H9 (cell line): ENCODE results near the gene TACC2. TPM values are rescaled to one million over a fixed set of nuclear protein-coding genes. Genes with fewer than 3 reads are reported as not detected.

Experiments
- DNase-seq: peaks from one replicate; pipeline ENCODE4 v3.0.0-alpha.2; 2017
- H2AFZ ChIP-seq: one replicate; pipeline ENCODE4 v1.6.1; 2013; ENCODE audit warnings: mild to moderate bottlenecking, low read length, control low read depth, moderate library complexity
- H2AK5ac ChIP-seq: 2 replicates; pipeline ENCODE4 v1.6.1; 2013; ENCODE audit warnings: low read length, control low read depth, mixed read lengths; ENCODE audit not compliant: insufficient read length
- H2BK120ac ChIP-seq: one replicate; pipeline ENCODE4 v1.6.1; 2013; ENCODE audit warnings: low read depth, mild to moderate bottlenecking, low read length, control low read depth, inconsistent platforms; ENCODE audit not compliant: poor library complexity, severe bottlenecking
- H2BK12ac ChIP-seq: 2 replicates; pipeline ENCODE4 v1.6.1; 2013; ENCODE audit warnings: low read length, control low read depth, mixed read lengths, low read depth; ENCODE audit not compliant: insufficient read length
- H2BK15ac ChIP-seq: 2 replicates; pipeline ENCODE4 v1.6.1; 2013; ENCODE audit warnings: low read depth, low read length, control low read depth
- H2BK20ac ChIP-seq: one replicate; pipeline ENCODE4 v1.6.1; 2013; ENCODE audit warnings: low read depth, mild to moderate bottlenecking, low read length, control low read depth, inconsistent platforms; ENCODE audit not compliant: poor library complexity, severe bottlenecking
- H2BK5ac ChIP-seq: 2 replicates; pipeline ENCODE4 v1.6.1; 2013; ENCODE audit warnings: low read length, control low read depth, mixed read lengths; ENCODE audit not compliant: insufficient read length
- H3K14ac ChIP-seq: 2 replicates; pipeline ENCODE4 v1.6.1; 2013; ENCODE audit warnings: low read length, control low read depth; ENCODE audit not compliant: insufficient read depth
- H3K18ac ChIP-seq: 2 replicates; pipeline ENCODE4 v1.6.1; 2013; ENCODE audit warnings: low read depth, mild to moderate bottlenecking, mixed read lengths, low read length, control low read depth; ENCODE audit not compliant: insufficient read length
- H3K23ac ChIP-seq: 2 replicates; pipeline ENCODE4 v1.6.1; 2013; ENCODE audit warnings: low read length, control low read depth, mixed read lengths, low read depth; ENCODE audit not compliant: insufficient read length
- H3K23me2 ChIP-seq: 2 replicates; pipeline ENCODE4 v1.6.1; 2013; ENCODE audit warnings: low read depth, mild to moderate bottlenecking, mixed read lengths, low read length, control low read depth; ENCODE audit not compliant: insufficient read length, poor library complexity, severe bottlenecking
- H3K27ac ChIP-seq: 2 replicates; pipeline ENCODE4 v1.5.1; 2013; ENCODE audit warnings: low read length, control low read depth, mixed read lengths, low read depth; ENCODE audit not compliant: insufficient read length
- H3K27me3 ChIP-seq: 2 replicates; pipeline ENCODE4 v1.6.1; 2013; ENCODE audit warnings: low read length, control low read depth, inconsistent platforms; ENCODE audit not compliant: insufficient read depth
- H3K4ac ChIP-seq: 2 replicates; pipeline ENCODE4 v1.6.1; 2013; ENCODE audit warnings: low read depth, mild to moderate bottlenecking, control low read depth, inconsistent platforms, low read length, moderate library complexity
- H3K4me1 ChIP-seq: 2 replicates; pipeline ENCODE4 v1.6.1; 2013; ENCODE audit warnings: low read length, control low read depth, inconsistent platforms; ENCODE audit not compliant: insufficient read depth
- H3K4me2 ChIP-seq: 2 replicates; pipeline ENCODE4 v1.6.1; 2013; ENCODE audit warnings: low read length, control low read depth, mixed read lengths; ENCODE audit not compliant: insufficient read length, insufficient read depth
- H3K56ac ChIP-seq: 2 replicates; pipeline ENCODE4 v1.6.1; 2013; ENCODE audit warnings: low read depth, mild to moderate bottlenecking, mixed read lengths, low read length, control low read depth; ENCODE audit not compliant: insufficient read length
- H3K79me1 ChIP-seq: 2 replicates; pipeline ENCODE4 v1.6.1; 2013; ENCODE audit warnings: low read depth, mild to moderate bottlenecking, moderate library complexity, low read length, control low read depth, inconsistent platforms; ENCODE audit not compliant: insufficient read depth, poor library complexity, severe bottlenecking
- H3K79me2 ChIP-seq: 2 replicates; pipeline ENCODE4 v1.6.1; 2013; ENCODE audit warnings: low read length, control low read depth, inconsistent platforms; ENCODE audit not compliant: insufficient read depth
- H3K9ac ChIP-seq: 2 replicates; pipeline ENCODE4 v1.6.1; 2013; ENCODE audit warnings: low read length, control low read depth, mixed read lengths; ENCODE audit not compliant: insufficient read length; ENCODE audit errors: extremely low read depth
- H3K9me3 ChIP-seq: one replicate; pipeline ENCODE4 v1.6.1; 2013; ENCODE audit warnings: low read depth, low read length, inconsistent platforms; ENCODE audit not compliant: control insufficient read depth
- H3T11ph ChIP-seq: one replicate; pipeline ENCODE4 v1.6.1; 2013; ENCODE audit warnings: mild to moderate bottlenecking, low read length, control low read depth, inconsistent platforms
- H4K20me1 ChIP-seq: one replicate; pipeline ENCODE4 v1.6.1; 2013; ENCODE audit not compliant: control insufficient read depth, insufficient read length, insufficient read depth
- H4K5ac ChIP-seq: 2 replicates; pipeline ENCODE4 v1.6.1; 2013; ENCODE audit warnings: low read depth, mild to moderate bottlenecking, mixed read lengths, low read length, control low read depth; ENCODE audit not compliant: insufficient read length
- H4K8ac ChIP-seq: replicated peaks from 2 replicates; pipeline ENCODE4 v1.6.1; 2013; ENCODE audit warnings: low read length, control low read depth, mixed read lengths, low read depth; ENCODE audit not compliant: insufficient read length
- H4K91ac ChIP-seq: 2 replicates; pipeline ENCODE4 v1.6.1; 2013; ENCODE audit warnings: low read depth, mild to moderate bottlenecking, moderate library complexity, mixed read lengths, low read length, control low read depth; ENCODE audit not compliant: insufficient read length
- H3K27ac Mint-ChIP-seq, 3 experiments: 2 replicates in 2 of 3; 3 replicates in 1 of 3; pipeline ENCODE4 v1.8.0; 2020 to 2021; ENCODE audit warnings: mixed read lengths in 3 of 3, mild to moderate bottlenecking in 1 of 3, moderate library complexity in 1 of 3
- H3K27me3 Mint-ChIP-seq: 2 replicates; pipeline ENCODE4 v1.8.0; 2021; ENCODE audit warnings: low read depth, mild to moderate bottlenecking, moderate library complexity, mixed read lengths
- H3K36me3 Mint-ChIP-seq, 3 experiments: 2 replicates in 2 of 3; 3 replicates in 1 of 3; pipeline ENCODE4 v1.8.0; 2020 to 2021; ENCODE audit warnings: low read depth in 3 of 3, mixed read lengths in 3 of 3; ENCODE audit not compliant: insufficient read depth in 1 of 3
- H3K4me1 Mint-ChIP-seq, 2 experiments: 2 replicates each; pipeline ENCODE4 v1.8.0; 2020; ENCODE audit warnings: mixed read lengths in 2 of 2
- H3K4me3 Mint-ChIP-seq, 2 experiments: 2 replicates in 1 of 2; 3 replicates in 1 of 2; pipeline ENCODE4 v1.8.0; 2020 to 2021; ENCODE audit warnings: mild to moderate bottlenecking in 2 of 2, mixed read lengths in 2 of 2, moderate library complexity in 1 of 2
- H3K9me3 Mint-ChIP-seq, 2 experiments: 2 replicates in 1 of 2; 3 replicates in 1 of 2; pipeline ENCODE4 v1.8.0; 2020; ENCODE audit warnings: mild to moderate bottlenecking in 2 of 2, mixed read lengths in 2 of 2, moderate library complexity in 1 of 2
- CTCF ChIP-seq: fragments of 200-600 bp; sonication (generic); conservative IDR thresholded peaks from 3 replicates; pipeline ENCODE4 v1.8.0; 2021; ENCODE audit warnings: antibody characterized with exemption, mild to moderate bottlenecking
- WGBS: extraction: QIAGEN DNeasy Blood & Tissue Kit; methylation state at CpG from one replicate; pipeline ENCODE4 v1.1.7; 2013; ENCODE audit warnings: missing lambda C conversion rate, low lambda C conversion rate, mixed read lengths; ENCODE audit not compliant: insufficient read length; ENCODE audit errors: extremely low coverage; 5-methylcytosine and 5-hydroxymethylcytosine counted together
- total RNA-seq: library from RNA; stranded (reverse); gene quantifications from 2 replicates; pipeline ENCODE4 v1.2.1, GENCODE V29; 2021

TACC2 gene
- total RNA-seq, 1 experiment from 2014 or later: 58.1 TPM

GRCh38 chr10:122257041-122257440 is 268.1 kb downstream of the TACC2 start:
- WGBS: no CpG with 5 or more reads among the region's 3 CpGs
- TF ChIP-seq CTCF: no peak
- peaks cover 10 to 11% of the 10 kb centered on the region in 2 experiments for H3K9me3 Mint-ChIP-seq

More at GRCh38 chr10:122257041-122257440, 268.1 kb downstream of the TACC2 start:
- Histone ChIP-seq H3K14ac (no peak overlapping the region), H3K79me2 (no peaks in the 10 kb centered on the region), H3K23me2 (no peaks in the 10 kb centered on the region), H2BK120ac (no peak overlapping the region), H3T11ph (no peak overlapping the region), H2BK20ac (no peak overlapping the region), H2AFZ (no peak overlapping the region), H2BK5ac (no peak overlapping the region), H3K27me3 (no peaks in the 10 kb centered on the region), H3K9me3 (no peaks in the 10 kb centered on the region), H2BK12ac (no peak overlapping the region), H3K79me1 (no peaks in the 10 kb centered on the region), H3K9ac (no peak overlapping the region), H2BK15ac (no peak overlapping the region), H4K5ac (no peak overlapping the region), H3K4ac (no peak overlapping the region), H3K18ac (no peak overlapping the region), H3K27ac (no peak overlapping the region), H3K56ac (no peak overlapping the region), H4K91ac (no peak overlapping the region), H3K4me1 (no peaks in the 10 kb centered on the region), H4K20me1 (no peaks in the 10 kb centered on the region), H3K4me2 (no peak overlapping the region), H4K8ac (no peak overlapping the region), H2AK5ac (no peak overlapping the region), H3K23ac (no peak overlapping the region)
- Mint-ChIP-seq H3K27ac (peak overlapping the region in 1 of 3 experiments; percentile 17; a peak in 2 of 7 replicates), H3K27me3 (no peaks in the 10 kb centered on the region), H3K4me3 (no peak overlapping the region), H3K4me1 (peaks cover 12 to 38% of the 10 kb centered on the region in 2 experiments), H3K36me3 (peaks cover 20 to 29% (median 22%) of the 10 kb centered on the region in 3 experiments)
- DNase-seq: no peak
